ENCODE data around the gene PHF5A. TPM values are rescaled to one million over a fixed set of nuclear protein-coding genes. Genes with fewer than 3 reads are reported as not detected.

The PHF5A gene
- total RNA-seq, 3 donors from 2014 or later: 42.0 to 46.0 (median 43.8) TPM

DNA sequence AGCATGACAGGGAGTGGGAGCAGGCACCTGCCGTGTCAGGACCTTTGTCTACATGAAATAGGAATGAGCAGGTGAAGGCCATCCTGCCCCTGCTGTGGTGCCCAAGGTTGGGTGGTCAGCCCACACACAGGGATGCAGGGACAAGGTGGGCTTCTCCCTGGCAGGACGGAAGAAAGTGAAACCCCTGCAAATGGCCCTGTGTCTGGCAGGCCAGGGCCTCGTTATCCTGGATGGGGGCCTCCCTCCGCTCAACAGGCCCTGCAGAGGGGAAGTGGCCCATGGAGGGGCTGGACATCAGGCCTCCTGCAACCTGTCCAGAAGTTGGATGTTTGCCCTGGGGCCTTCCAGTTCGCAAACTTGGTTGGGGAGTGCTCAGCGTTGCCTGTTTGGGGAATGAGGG, 36.8 kb downstream of the PHF5A start:
- Histone ChIP-seq H3K27ac (peak overlapping the region in 1 of 2 donors; percentile 3), H3K9me3 (no peaks in the 10 kb centered on the region), H3K4me3 (no peak overlapping the region), H3K4me1 (peaks cover 0 to 19% of the 10 kb centered on the region in 2 donors), H3K27me3 (no peaks in the 10 kb centered on the region), H3K36me3 (peaks cover 3% of the 10 kb centered on the region)
- intact Hi-C loops (cut with DNase I; ENCODE audit: low total_unique reads): no loop called here
- TF ChIP-seq POLR2AphosphoS5 (IDR thresholded peaks at IDR 0.05): no peak
- TF ChIP-seq, protein P1, sequence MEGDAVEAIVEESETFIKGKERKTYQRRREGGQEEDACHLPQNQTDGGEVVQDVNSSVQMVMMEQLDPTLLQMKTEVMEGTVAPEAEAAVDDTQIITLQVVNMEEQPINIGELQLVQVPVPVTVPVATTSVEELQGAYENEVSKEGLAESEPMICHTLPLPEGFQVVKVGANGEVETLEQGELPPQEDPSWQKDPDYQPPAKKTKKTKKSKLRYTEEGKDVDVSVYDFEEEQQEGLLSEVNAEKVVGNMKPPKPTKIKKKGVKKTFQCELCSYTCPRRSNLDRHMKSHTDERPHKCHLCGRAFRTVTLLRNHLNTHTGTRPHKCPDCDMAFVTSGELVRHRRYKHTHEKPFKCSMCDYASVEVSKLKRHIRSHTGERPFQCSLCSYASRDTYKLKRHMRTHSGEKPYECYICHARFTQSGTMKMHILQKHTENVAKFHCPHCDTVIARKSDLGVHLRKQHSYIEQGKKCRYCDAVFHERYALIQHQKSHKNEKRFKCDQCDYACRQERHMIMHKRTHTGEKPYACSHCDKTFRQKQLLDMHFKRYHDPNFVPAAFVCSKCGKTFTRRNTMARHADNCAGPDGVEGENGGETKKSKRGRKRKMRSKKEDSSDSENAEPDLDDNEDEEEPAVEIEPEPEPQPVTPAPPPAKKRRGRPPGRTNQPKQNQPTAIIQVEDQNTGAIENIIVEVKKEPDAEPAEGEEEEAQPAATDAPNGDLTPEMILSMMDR (IDR thresholded peaks at IDR 0.05): no peak
- no peak for TF ChIP-seq POLR2A (IDR thresholded peaks at IDR 0.05)
- DNase-seq (ENCODE audit: low spot score in 2 of 2): no peak

DNA sequence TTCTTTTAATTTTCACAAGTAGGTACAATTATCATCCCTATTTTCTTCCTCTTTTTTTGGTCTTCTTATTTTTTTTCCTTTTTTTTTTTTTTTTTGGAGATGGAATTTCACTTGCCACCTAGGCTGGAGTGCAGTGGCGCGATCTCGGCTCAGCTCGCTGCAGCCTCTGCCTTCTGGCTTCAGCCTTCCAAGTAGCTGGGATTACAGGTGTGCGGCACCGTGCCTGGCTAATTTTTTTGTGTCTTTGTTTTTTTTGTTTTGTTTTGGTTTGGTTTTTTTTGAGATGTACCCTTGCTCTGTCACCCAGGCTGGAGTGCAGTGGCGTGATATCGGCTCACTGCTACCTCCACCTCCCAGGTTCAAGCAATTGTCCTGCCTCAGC, 38.5 kb downstream of the PHF5A start:
- no peak for DNase-seq (ENCODE audit: low spot score in 2 of 2)
- Histone ChIP-seq H3K27ac (no peak overlapping the region), H3K4me1 (peaks cover 0 to 12% of the 10 kb centered on the region in 2 donors), H3K9me3 (no peaks in the 10 kb centered on the region), H3K27me3 (no peaks in the 10 kb centered on the region), H3K36me3 (no peaks in the 10 kb centered on the region), H3K4me3 (no peak overlapping the region)
- intact Hi-C loops (cut with DNase I; ENCODE audit: low total_unique reads): no loop called here
- no peak for TF ChIP-seq POLR2A (IDR thresholded peaks at IDR 0.05)
- TF ChIP-seq, protein P1 (IDR thresholded peaks at IDR 0.05): no peak
- TF ChIP-seq POLR2AphosphoS5 (IDR thresholded peaks at IDR 0.05): no peak

DNA sequence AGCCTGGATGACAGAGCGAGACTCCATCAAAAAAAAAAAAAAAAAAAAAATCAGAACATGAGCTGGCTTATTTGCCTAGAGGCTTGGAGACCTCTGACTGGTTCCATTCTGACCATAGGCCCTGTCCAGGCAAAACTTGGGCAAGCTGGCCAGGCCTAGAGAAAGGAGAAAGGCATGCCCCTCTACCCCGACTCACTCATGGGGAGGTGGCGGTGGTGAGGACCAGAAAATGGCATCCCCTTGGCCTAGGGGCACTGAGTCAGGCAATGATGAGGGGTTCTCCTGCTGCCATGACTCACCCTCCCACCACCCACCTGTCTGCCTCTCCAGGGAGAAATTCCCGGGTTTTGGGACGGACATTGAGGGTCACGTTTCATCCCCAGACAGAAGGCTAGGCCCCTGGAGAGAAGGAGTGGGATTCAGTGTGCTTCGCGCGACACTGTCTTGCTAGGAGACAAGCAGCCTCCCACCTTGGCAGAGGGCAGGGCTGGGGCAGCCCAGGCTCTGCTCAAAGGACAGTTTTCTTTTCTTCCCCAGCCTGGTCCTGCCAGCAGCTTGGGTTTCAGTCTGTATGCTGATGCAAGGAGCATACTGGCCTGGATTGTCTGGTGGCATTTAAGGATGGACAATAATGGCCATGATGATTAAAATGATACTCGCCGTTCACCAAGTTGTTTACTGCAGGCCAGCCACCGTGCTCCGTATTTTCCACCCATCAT, 39.1 kb downstream of the PHF5A start:
- H3K27ac ChIP-seq: no peak overlapping the region
- TF ChIP-seq POLR2AphosphoS5 (IDR thresholded peaks at IDR 0.05) (no peak), POLR2A (IDR thresholded peaks at IDR 0.05) (no peak)
- TF ChIP-seq, protein P1 (IDR thresholded peaks at IDR 0.05): no peak
- no peaks in the 10 kb centered on the region for H3K36me3 ChIP-seq

DNA sequence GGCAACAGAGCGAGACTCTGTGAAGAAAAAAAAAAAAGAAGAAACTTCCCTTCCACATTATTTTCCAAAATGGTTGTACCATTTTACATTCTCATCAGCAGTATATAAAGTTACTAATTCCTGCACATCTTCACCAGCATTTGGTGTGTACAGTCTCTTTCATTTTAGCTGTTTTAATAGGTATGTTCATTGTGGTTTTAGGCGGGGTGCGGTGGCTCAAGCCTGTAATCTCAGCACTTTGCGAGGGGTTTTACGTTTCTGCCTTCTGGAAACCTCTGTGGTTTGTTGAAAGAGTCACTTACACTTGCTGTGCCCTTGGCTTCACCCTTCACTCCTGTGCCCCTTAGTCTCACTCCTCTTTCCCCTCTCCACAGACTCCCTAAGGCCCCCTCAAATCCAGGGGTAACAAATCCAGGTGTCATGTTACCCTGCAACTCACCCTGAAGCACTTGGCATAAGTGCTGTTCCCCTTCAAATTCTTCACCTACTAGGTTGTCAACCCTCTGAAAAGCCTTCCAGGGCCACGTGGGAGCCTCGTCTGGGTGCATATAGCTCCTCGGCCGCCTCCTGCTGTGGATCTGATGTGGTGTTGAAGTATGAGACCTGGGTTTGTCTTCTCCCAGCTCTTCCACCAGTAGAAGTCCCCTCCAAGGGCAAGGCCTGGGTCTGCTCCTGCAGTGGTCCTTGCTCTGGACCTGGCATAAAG, 42.7 kb downstream of the PHF5A start:
- H3K27ac ChIP-seq: no peak overlapping the region

More for the DNA sequence above, 39.1 kb downstream of the PHF5A start:
- H3K4me3 ChIP-seq: no peak overlapping the region
- no peak for DNase-seq (ENCODE audit: low spot score in 2 of 2)
- no peaks in the 10 kb centered on the region for H3K27me3 ChIP-seq
- intact Hi-C loops (cut with DNase I; ENCODE audit: low total_unique reads): no loop called here
- no peaks in the 10 kb centered on the region for H3K9me3 ChIP-seq
- peaks cover 0 to 7% of the 10 kb centered on the region in 2 donors for H3K4me1 ChIP-seq

More for the DNA sequence above, 42.7 kb downstream of the PHF5A start:
- H3K9me3 ChIP-seq: no peaks in the 10 kb centered on the region
- no peak overlapping the region for H3K4me3 ChIP-seq
- no peaks in the 10 kb centered on the region for H3K4me1 ChIP-seq
- intact Hi-C loops (cut with DNase I; ENCODE audit: low total_unique reads): no loop called here
- no peaks in the 10 kb centered on the region for H3K36me3 ChIP-seq
- TF ChIP-seq, protein P1 (IDR thresholded peaks at IDR 0.05): no peak
- no peak for TF ChIP-seq POLR2A (IDR thresholded peaks at IDR 0.05)
- TF ChIP-seq POLR2AphosphoS5 (IDR thresholded peaks at IDR 0.05): no peak
- H3K27me3 ChIP-seq: no peaks in the 10 kb centered on the region
- DNase-seq (ENCODE audit: low spot score in 2 of 2): no peak

All from breast epithelium (tissue), 4 donors.